Measurements from ENCODE around the gene ODAD3.

DNA sequence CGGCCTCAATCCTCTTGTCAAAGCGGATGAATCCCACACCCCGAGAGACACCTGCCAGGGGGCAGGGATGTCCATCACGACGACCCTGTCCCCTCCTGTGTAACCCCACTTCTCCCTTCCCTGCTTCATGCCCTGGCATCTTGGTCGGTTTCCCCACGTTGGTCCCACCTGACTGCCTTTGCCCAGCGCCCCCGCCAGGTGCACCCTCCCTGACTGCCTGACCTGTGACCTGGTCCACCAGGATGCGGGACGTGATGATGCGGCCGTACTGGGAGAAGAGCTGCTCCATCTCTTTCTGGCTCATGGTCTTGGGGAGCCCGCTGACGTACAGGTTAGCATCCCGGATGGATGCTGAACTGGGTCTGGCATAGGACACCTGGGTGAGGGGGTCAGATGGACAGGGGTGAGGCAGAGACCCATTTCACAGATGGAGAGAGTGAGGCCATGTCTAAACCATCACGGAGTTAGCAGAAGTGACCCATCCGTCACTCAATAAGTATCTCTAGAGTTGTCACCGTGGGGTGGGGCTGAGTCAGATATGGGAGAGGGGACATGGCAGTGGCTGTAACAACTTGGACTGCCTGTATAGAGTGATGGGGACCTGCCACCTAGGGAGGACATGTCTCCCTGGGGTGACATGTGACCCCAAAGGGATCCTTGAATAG lies 23.4 kb upstream of the ODAD3 start:
- TF ChIP-seq, protein P1, sequence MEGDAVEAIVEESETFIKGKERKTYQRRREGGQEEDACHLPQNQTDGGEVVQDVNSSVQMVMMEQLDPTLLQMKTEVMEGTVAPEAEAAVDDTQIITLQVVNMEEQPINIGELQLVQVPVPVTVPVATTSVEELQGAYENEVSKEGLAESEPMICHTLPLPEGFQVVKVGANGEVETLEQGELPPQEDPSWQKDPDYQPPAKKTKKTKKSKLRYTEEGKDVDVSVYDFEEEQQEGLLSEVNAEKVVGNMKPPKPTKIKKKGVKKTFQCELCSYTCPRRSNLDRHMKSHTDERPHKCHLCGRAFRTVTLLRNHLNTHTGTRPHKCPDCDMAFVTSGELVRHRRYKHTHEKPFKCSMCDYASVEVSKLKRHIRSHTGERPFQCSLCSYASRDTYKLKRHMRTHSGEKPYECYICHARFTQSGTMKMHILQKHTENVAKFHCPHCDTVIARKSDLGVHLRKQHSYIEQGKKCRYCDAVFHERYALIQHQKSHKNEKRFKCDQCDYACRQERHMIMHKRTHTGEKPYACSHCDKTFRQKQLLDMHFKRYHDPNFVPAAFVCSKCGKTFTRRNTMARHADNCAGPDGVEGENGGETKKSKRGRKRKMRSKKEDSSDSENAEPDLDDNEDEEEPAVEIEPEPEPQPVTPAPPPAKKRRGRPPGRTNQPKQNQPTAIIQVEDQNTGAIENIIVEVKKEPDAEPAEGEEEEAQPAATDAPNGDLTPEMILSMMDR (IDR thresholded peaks at IDR 0.05) = no peak
- no peak for TF ChIP-seq POLR2A (IDR thresholded peaks at IDR 0.05)
